Measurements from ENCODE around the gene RFT1. TPM values are rescaled to one million over a fixed set of nuclear protein-coding genes. Genes with fewer than 3 reads are reported as not detected.
A peak's percentile ranks its signal among the peaks of the same experiment; 100 is the strongest.

RFT1 gene
- total and polyA plus RNA-seq, 2 of the 13 experiments (the other 11 are each of a cell fraction or from before 2014, with no cell fraction given): 23.2 to 37.0 TPM

DNA sequence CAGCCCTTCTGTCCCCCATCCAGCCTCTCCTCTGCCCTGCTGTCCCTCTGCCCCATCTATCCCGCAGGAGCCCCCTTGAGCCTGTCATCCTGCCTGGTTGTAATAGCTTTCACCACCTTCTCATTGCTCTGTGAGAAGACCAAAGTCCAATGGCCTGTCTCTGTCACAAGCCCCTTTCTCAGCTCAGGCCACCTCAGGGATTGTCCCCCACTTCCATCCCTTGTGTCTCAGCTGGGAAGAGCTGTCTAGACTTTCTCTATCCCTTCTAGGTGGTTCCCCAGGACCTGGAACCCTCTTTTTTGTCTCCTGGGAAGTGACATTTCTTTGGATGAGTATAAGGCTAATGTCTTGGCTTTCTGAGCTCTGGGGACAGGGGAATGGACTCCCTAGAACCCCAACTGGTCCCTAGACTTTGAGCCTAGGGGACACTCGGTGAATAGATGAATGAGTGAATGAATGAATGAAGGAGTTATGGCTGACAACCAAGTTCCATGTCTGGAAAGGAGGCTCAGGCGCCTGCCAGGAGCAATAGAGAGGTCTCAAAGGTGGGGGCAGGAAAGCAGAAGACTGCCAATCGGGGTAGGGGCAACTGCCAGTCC is 29.9 kb upstream of the RFT1 start:
- FAIRE-seq (no peak), ATAC-seq (peak; percentile 4), DNase-seq (ENCODE audit: low spot score) (no peak)
- H2AFZ ChIP-seq (ENCODE audit: low read length): no peak overlapping the region
- in situ Hi-C loops (cut with HindIII; ENCODE audit: extremely low pct_ligation_motif_present, low pct_unique_long_range_greater_than_20kb) (no loop called here), intact Hi-C loops (cut with micrococcal nuclease; ENCODE audit: unreplicated experiment) (no loop called here)
- CTCF ChIA-PET (ENCODE audit: low intra/inter-chr PET ratio, low total read pairs): interaction anchor here (2.2 kb wide), 1 partner anchor 25 kb away, joined by 7 read pairs; no protein-coding TSS in a partner anchor
- no peaks in the 10 kb centered on the region for H3K9me3 ChIP-seq (ENCODE audit: low read length)
- peaks cover 0 to 7% of the 10 kb centered on the region in 2 experiments; a peak in 2 of 5 replicates for H3K27me3 ChIP-seq (ENCODE audit: control insufficient read depth in 1 of 2, insufficient read depth in 2 of 2, low read length in 2 of 2)
- peak overlapping the region; percentile 70 for H3K27ac ChIP-seq (ENCODE audit: extremely low read length, insufficient read depth, low read length)
- H3K4me2 ChIP-seq (ENCODE audit: low read depth, low read length): peak overlapping the region; percentile 88
- H3K36me3 ChIP-seq (replicated peaks in 1 of 2; ENCODE audit: control insufficient read depth in 1 of 2, insufficient read depth in 2 of 2, low read length in 2 of 2): no peaks in the 10 kb centered on the region
- POLR2A ChIA-PET: interaction anchor here (1.0 to 3.8 kb wide), 13 partner anchors 9 to 687 kb away, joined by 3 to 137 read pairs (median 8); partner anchors contain the start of gene RFT1
- H3K79me2 ChIP-seq (ENCODE audit: insufficient read depth, low read length): peaks cover 19% of the 10 kb centered on the region
- WGBS (ENCODE audit: low lambda C conversion rate): 2% methylated on average over 4 of the region's 4 CpGs
- BruUV-seq (replicated peaks): no TSS peak
- H3K4me1 ChIP-seq (ENCODE audit: insufficient read depth, low read length): peaks cover 67% of the 10 kb centered on the region
- H3K4me3 ChIP-seq (replicated peaks in 1 of 3; ENCODE audit: insufficient read depth in 1 of 3, low read depth in 2 of 3, low read length in 3 of 3): peak overlapping the region; percentile 87 to 97 (median 94); a peak in 5 of 6 replicates
- H3K9ac ChIP-seq (ENCODE audit: insufficient read depth, low read depth, low read length): peak overlapping the region; percentile 74; the same call in 1 of the 2 replicates
- H4K20me1 ChIP-seq (ENCODE audit: insufficient read depth, low read length): peaks cover 3% of the 10 kb centered on the region
- TF ChIP-seq HNF4A (CRISPR knock-in tag; IDR thresholded peaks at IDR 0.05) (peak; percentile 63; the same call in 1 of the 2 replicates), ZSCAN21 (CRISPR knock-in tag; IDR thresholded peaks at IDR 0.05; ENCODE audit: borderline replicate concordance) (0 out of 2 replicates have a peak, but pooled peaks have one; percentile 32), ETV6 (CRISPR knock-in tag; conservative IDR thresholded peaks at IDR 0.05) (no peak), ZNF253 (CRISPR knock-in tag; IDR thresholded peaks at IDR 0.05; ENCODE audit: borderline replicate concordance) (no peak), ZSCAN25 (CRISPR knock-in tag; IDR thresholded peaks at IDR 0.05) (0 out of 2 replicates have a peak, but pooled peaks have one; percentile 55), STAG1 (CRISPR knock-in tag; IDR thresholded peaks at IDR 0.05) (no peak)
- TF ChIP-seq, protein P1, sequence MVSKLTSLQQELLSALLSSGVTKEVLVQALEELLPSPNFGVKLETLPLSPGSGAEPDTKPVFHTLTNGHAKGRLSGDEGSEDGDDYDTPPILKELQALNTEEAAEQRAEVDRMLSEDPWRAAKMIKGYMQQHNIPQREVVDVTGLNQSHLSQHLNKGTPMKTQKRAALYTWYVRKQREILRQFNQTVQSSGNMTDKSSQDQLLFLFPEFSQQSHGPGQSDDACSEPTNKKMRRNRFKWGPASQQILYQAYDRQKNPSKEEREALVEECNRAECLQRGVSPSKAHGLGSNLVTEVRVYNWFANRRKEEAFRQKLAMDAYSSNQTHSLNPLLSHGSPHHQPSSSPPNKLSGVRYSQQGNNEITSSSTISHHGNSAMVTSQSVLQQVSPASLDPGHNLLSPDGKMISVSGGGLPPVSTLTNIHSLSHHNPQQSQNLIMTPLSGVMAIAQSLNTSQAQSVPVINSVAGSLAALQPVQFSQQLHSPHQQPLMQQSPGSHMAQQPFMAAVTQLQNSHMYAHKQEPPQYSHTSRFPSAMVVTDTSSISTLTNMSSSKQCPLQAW (CRISPR knock-in tag; IDR thresholded peaks at IDR 0.05): 0 out of 2 replicates have a peak, but pooled peaks have one; percentile 35
- TF ChIP-seq, protein P2, sequence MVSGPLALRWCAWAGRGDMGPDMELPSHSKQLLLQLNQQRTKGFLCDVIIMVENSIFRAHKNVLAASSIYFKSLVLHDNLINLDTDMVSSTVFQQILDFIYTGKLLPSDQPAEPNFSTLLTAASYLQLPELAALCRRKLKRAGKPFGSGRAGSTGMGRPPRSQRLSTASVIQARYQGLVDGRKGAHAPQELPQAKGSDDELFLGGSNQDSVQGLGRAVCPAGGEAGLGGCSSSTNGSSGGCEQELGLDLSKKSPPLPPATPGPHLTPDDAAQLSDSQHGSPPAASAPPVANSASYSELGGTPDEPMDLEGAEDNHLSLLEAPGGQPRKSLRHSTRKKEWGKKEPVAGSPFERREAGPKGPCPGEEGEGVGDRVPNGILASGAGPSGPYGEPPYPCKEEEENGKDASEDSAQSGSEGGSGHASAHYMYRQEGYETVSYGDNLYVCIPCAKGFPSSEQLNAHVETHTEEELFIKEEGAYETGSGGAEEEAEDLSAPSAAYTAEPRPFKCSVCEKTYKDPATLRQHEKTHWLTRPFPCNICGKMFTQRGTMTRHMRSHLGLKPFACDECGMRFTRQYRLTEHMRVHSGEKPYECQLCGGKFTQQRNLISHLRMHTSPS (CRISPR knock-in tag; IDR thresholded peaks at IDR 0.05; ENCODE audit: low read depth): no peak
- TF ChIP-seq, protein P3, sequence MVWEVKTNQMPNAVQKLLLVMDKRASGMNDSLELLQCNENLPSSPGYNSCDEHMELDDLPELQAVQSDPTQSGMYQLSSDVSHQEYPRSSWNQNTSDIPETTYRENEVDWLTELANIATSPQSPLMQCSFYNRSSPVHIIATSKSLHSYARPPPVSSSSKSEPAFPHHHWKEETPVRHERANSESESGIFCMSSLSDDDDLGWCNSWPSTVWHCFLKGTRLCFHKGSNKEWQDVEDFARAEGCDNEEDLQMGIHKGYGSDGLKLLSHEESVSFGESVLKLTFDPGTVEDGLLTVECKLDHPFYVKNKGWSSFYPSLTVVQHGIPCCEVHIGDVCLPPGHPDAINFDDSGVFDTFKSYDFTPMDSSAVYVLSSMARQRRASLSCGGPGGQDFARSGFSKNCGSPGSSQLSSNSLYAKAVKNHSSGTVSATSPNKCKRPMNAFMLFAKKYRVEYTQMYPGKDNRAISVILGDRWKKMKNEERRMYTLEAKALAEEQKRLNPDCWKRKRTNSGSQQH (CRISPR knock-in tag; IDR thresholded peaks at IDR 0.05; ENCODE audit: low read depth): peak; percentile 15; the same call in 1 of the 2 replicates
- TF ChIP-seq, protein P4, sequence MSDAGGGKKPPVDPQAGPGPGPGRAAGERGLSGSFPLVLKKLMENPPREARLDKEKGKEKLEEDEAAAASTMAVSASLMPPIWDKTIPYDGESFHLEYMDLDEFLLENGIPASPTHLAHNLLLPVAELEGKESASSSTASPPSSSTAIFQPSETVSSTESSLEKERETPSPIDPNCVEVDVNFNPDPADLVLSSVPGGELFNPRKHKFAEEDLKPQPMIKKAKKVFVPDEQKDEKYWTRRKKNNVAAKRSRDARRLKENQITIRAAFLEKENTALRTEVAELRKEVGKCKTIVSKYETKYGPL (CRISPR knock-in tag; IDR thresholded peaks at IDR 0.05): no peak
- TF ChIP-seq, protein P5, sequence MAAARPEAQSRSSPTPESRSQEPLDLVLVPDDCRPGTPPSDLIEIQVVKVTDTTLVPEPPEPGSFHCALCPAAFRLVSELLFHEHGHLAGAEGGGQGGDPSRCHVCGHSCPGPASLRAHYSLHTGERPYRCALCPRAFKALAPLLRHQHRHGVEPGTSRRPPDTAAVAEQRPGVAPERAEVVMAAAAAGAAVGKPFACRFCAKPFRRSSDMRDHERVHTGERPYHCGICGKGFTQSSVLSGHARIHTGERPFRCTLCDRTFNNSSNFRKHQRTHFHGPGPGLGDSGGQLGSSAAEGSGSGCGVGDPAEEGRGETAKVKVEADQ (CRISPR knock-in tag; IDR thresholded peaks at IDR 0.05; ENCODE audit: borderline replicate concordance): 0 out of 2 replicates have a peak, but pooled peaks have one; percentile 26
- TF ChIP-seq, protein P6, sequence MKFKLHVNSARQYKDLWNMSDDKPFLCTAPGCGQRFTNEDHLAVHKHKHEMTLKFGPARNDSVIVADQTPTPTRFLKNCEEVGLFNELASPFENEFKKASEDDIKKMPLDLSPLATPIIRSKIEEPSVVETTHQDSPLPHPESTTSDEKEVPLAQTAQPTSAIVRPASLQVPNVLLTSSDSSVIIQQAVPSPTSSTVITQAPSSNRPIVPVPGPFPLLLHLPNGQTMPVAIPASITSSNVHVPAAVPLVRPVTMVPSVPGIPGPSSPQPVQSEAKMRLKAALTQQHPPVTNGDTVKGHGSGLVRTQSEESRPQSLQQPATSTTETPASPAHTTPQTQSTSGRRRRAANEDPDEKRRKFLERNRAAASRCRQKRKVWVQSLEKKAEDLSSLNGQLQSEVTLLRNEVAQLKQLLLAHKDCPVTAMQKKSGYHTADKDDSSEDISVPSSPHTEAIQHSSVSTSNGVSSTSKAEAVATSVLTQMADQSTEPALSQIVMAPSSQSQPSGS (CRISPR knock-in tag; IDR thresholded peaks at IDR 0.05): no peak
